CD4-positive, alpha-beta T cell treated with Interleukin-4 for 4 hours (primary cell): Measurements from ENCODE around the gene TERC.

ENCODE experiments used
- DNase-seq: peaks from one replicate; pipeline ENCODE4 v3.0.0-alpha.2; 2020

The TERC gene

GRCh38 chr3:169764882-169765612 lies at the start of gene TERC:
Gene TERC (minus strand): TSS chr3:169765060.
- peak; percentile 98 for DNase-seq

GRCh38 chr3:169813757-169814517 lies 49.1 kb upstream of the TERC start:
- peak; percentile 72 for DNase-seq

- no peak for DNase-seq
Measured at GRCh38 chr3:169813278-169813677, 48.4 kb upstream of the TERC start.

- peak; percentile 62 for DNase-seq
Measured at GRCh38 chr3:169812332-169813235, 47.7 kb upstream of the TERC start, which contains the start of the genes LRRC34 and LRRIQ4. Gene LRRC34 (minus strand): TSS chr3:169812904. CDS start chr3:169812548, 356 bp downstream. Gene LRRIQ4 (plus strand): TSS chr3:169812870. CDS start chr3:169821922, 9,052 bp downstream.

GRCh38 chr3:169811631-169812331 lies 46.9 kb upstream of the TERC start:
- no peak for DNase-seq

GRCh38 chr3:169809230-169809795 lies 44.5 kb upstream of the TERC start:
- DNase-seq = no peak

GRCh38 chr3:169804681-169805080 lies 39.8 kb upstream of the TERC start:
- no peak for DNase-seq

GRCh38 chr3:169792359-169792758 lies 27.5 kb upstream of the TERC start:
- DNase-seq = no peak

GRCh38 chr3:169790687-169791429 lies 26.0 kb upstream of the TERC start:
- no peak for DNase-seq

GRCh38 chr3:169790219-169790618 lies 25.4 kb upstream of the TERC start:
- DNase-seq = no peak

- no peak for DNase-seq
Measured at GRCh38 chr3:169787791-169788190, 22.9 kb upstream of the TERC start.

- no peak for DNase-seq
Measured at GRCh38 chr3:169787120-169787519, 22.3 kb upstream of the TERC start.

- no peak for DNase-seq
Measured at GRCh38 chr3:169781209-169781855, 16.5 kb upstream of the TERC start.

- DNase-seq = no peak
Measured at GRCh38 chr3:169780742-169781141, 15.9 kb upstream of the TERC start.

- no peak for DNase-seq
Measured at GRCh38 chr3:169777822-169778221, 13.0 kb upstream of the TERC start.

- DNase-seq = no peak
Measured at GRCh38 chr3:169774186-169774585, 9.3 kb upstream of the TERC start.

- peak; percentile 87 for DNase-seq
Measured at GRCh38 chr3:169772897-169773816, 8.3 kb upstream of the TERC start, which contains the start of gene MYNN. Gene MYNN (plus strand): TSS chr3:169773396. CDS start chr3:169774296, 900 bp downstream.

- DNase-seq = peak; percentile 65
Measured at GRCh38 chr3:169772305-169772896, 7.5 kb upstream of the TERC start.
